Adrenal gland (tissue), 12 donors: ENCODE results near the gene LDB3. TPM values are rescaled to one million over a fixed set of nuclear protein-coding genes. Genes with fewer than 3 reads are reported as not detected.

Experiments
- DNase-seq, 7 donors: peaks; one replicate each; pipeline ENCODE4 v3.0.0-alpha.2; 2019 to 2020
- H3K27ac ChIP-seq, 5 donors: fragments of 200-600 bp; sonication (generic) in 4 of 5; 1 replicate in 3 of 5; 2 replicates in 2 of 5; pipeline versions ENCODE4 v1.5.1 to v1.8.0; 2016 to 2020; ENCODE audit warnings: mild to moderate bottlenecking in 1 of 5
- H3K27me3 ChIP-seq: fragments of 200-600 bp; 2 replicates; pipeline ENCODE4 v1.8.0; 2021
- H3K36me3 ChIP-seq, 2 donors: fragments of 200-600 bp; replicated peaks in 1 of 2; 1 replicate in 1 of 2; 2 replicates in 1 of 2; pipeline versions ENCODE4 v1.5.1 to v1.8.0; 2018 to 2022
- H3K4me1 ChIP-seq, 2 donors: fragments of 200-600 bp; replicated peaks in 1 of 2; 1 replicate in 1 of 2; 2 replicates in 1 of 2; pipeline versions ENCODE4 v1.5.1 to v1.8.0; 2018 to 2021
- H3K4me3 ChIP-seq, 4 donors: fragments of 200-600 bp; sonication (generic) in 3 of 4; one replicate each; pipeline ENCODE4 v1.5.1; 2016 to 2018
- H3K9me3 ChIP-seq, 3 donors: fragments of 200-600 bp; sonication (generic) in 1 of 3; replicated peaks in 1 of 3; 1 replicate in 2 of 3; 2 replicates in 1 of 3; pipeline versions ENCODE4 v1.5.1 to v1.8.0; 2016 to 2021
- CTCF ChIP-seq, 6 experiments: fragments of 450-650 bp in 4 of 6; fragments of 200-600 bp in 2 of 6; sonication (generic) in 1 of 6; IDR thresholded peaks; 1 replicate in 5 of 6; 2 replicates in 1 of 6; pipeline versions ENCODE4 v1.5.1 to v1.8.0; 2016 to 2021; ENCODE audit warnings: antibody characterized with exemption in 6 of 6, mild to moderate bottlenecking in 2 of 6, moderate library complexity in 1 of 6
- POLR2A ChIP-seq, 2 donors: fragments of 450-650 bp; IDR thresholded peaks; one replicate each; pipeline ENCODE4 v1.6.1; 2017; ENCODE audit warnings: antibody characterized with exemption in 2 of 2, mild to moderate bottlenecking in 2 of 2, moderate library complexity in 1 of 2
- WGBS, 4 donors: extraction: QIAGEN DNeasy Blood & Tissue Kit in 2 of 4; methylation state at CpG; one replicate each; pipeline versions ENCODE4 v1.1.5 to v1.1.7; 2013 to 2017; 5-methylcytosine and 5-hydroxymethylcytosine counted together
- intact Hi-C, 2 donors: fragments of 100-400 bp; cut with DNase I; formaldehyde crosslinking; loops; one replicate each; pipeline versions ENCODE4 v1.14.1 to v1.15.0; 2022 to 2023
- polyA plus RNA-seq, 3 donors: library from polyadenylated mRNA; stranded (reverse); fragments of 200-250 nt in 2 of 3; fragments of 350-450 nt in 1 of 3; fragmentation: Illumina TruSeq in 1 of 3; extraction: RNeasy Lipid Tissue Mini Kit (QIAGEN cat#74804) in 1 of 3; gene quantifications; one replicate each; pipeline ENCODE4 v1.2.3, GENCODE V29; 2013 to 2014
- total RNA-seq, 9 donors: library from RNA; depleted of rRNA in 4 of 9; stranded (reverse); fragments of >200 nt in 4 of 9; fragments of 120-200 nt in 1 of 9; fragmentation: NEBNext Ultra II Directional in 1 of 9; extraction: Animal tissue kit (Norgen Biotek cat#: 25700) in 1 of 9; gene quantifications; one replicate each; pipeline versions ENCODE4 v1.1.0 to v1.2.4, GENCODE V29; 2013 to 2023
- donor health status: healthy with polysubstance abuse.
- donor health status: Bipolar disorder and iron deficiency.
- donor health status: DM: yes; HTN: yes; CAD: no.
- donor health status: DM: no; HTN: no; CAD: no.
- donor health status: DM: no; HTN: no; CAD: no.
- donor health status: DM: yes; HTN: yes; CAD: no.

LDB3 gene
- total and polyA plus RNA-seq, 12 donors: 0.14 to 2.7 (median 0.36) TPM

- no peaks in the 10 kb centered on the region for H3K27me3 ChIP-seq
- no peak overlapping the region for H3K27ac ChIP-seq
- H3K4me1 ChIP-seq: no peaks in the 10 kb centered on the region
- TF ChIP-seq POLR2A (IDR thresholded peaks at IDR 0.05) (no peak), CTCF (IDR thresholded peaks at IDR 0.05) (no peak)
- H3K4me3 ChIP-seq: no peak overlapping the region
- intact Hi-C loops: loop anchor here (2.0 to 5.0 kb wide), 2 partner anchors 207 to 209 kb away; no protein-coding TSS in a partner anchor
- DNase-seq: no peak
- H3K36me3 ChIP-seq: no peaks in the 10 kb centered on the region
- WGBS, 4 donors: 90 to 97% (median 94%) methylated on average over 5 of the region's 5 CpGs
- H3K9me3 ChIP-seq: no peaks in the 10 kb centered on the region
These were observed 21.9 kb downstream of the LDB3 start for GRCh38 chr10:86690231-86690630.

- WGBS, 4 donors: 81 to 89% (median 86%) methylated on average over 2 to 3 of the region's 3 CpGs; no CpG with 5 or more reads in 1 of the 4 donors
- no peak for TF ChIP-seq CTCF (IDR thresholded peaks at IDR 0.05)
- intact Hi-C loops: loop anchor here (2.0 to 5.0 kb wide), 2 partner anchors 207 to 208 kb away; no protein-coding TSS in a partner anchor
- H3K27ac ChIP-seq: no peak overlapping the region
- H3K4me3 ChIP-seq: no peak overlapping the region
- no peaks in the 10 kb centered on the region for H3K36me3 ChIP-seq
- no peak for DNase-seq
- H3K27me3 ChIP-seq: no peaks in the 10 kb centered on the region
- no peaks in the 10 kb centered on the region for H3K9me3 ChIP-seq
- no peaks in the 10 kb centered on the region for H3K4me1 ChIP-seq
These were observed 22.4 kb downstream of the LDB3 start for GRCh38 chr10:86690657-86691084.

- intact Hi-C loops: loop anchor here (2.0 to 5.0 kb wide), 2 partner anchors 206 to 207 kb away; no protein-coding TSS in a partner anchor
- DNase-seq: no peak
- Histone ChIP-seq H3K4me3 (no peak overlapping the region), H3K27ac (no peak overlapping the region), H3K4me1 (no peaks in the 10 kb centered on the region), H3K27me3 (no peaks in the 10 kb centered on the region), H3K36me3 (no peaks in the 10 kb centered on the region), H3K9me3 (no peaks in the 10 kb centered on the region)
- no peak for TF ChIP-seq POLR2A (IDR thresholded peaks at IDR 0.05)
- TF ChIP-seq CTCF (IDR thresholded peaks at IDR 0.05): no peak
- WGBS, 4 donors: 92 to 98% (median 96%) methylated on average over 13 to 14 of the region's 14 CpGs
These were observed 23.2 kb downstream of the LDB3 start for GRCh38 chr10:86691333-86692022.

- TF ChIP-seq POLR2A (IDR thresholded peaks at IDR 0.05): no peak
- TF ChIP-seq CTCF (IDR thresholded peaks at IDR 0.05): no peak
- Histone ChIP-seq H3K27me3 (no peaks in the 10 kb centered on the region), H3K27ac (no peak overlapping the region), H3K36me3 (no peaks in the 10 kb centered on the region), H3K4me3 (no peak overlapping the region), H3K9me3 (no peaks in the 10 kb centered on the region), H3K4me1 (no peaks in the 10 kb centered on the region)
- no peak for DNase-seq
- intact Hi-C loops: loop anchor here in 1 of 2 donors (5.0 kb wide), 1 partner anchor 205 kb away; no protein-coding TSS in a partner anchor
- WGBS, 4 donors: 81 to 94% (median 91%) methylated on average over 3 to 8 of the region's 8 CpGs
These were observed 23.8 kb downstream of the LDB3 start for GRCh38 chr10:86692023-86692514.
